ENCODE results near the gene WDTC1. TPM values are rescaled to one million over a fixed set of nuclear protein-coding genes. Genes with fewer than 3 reads are reported as not detected.

Gene WDTC1
- total and polyA plus RNA-seq, 2 experiments from 2014 or later = 3.8 to 14.0 TPM

GRCh38 chr1:27330786-27331185 is 96.4 kb downstream of the WDTC1 start:
- Histone ChIP-seq H3K9me2 (ENCODE audit: insufficient read depth) (no peaks in the 10 kb centered on the region), H3K4me3 (no peak overlapping the region), H3K27ac (ENCODE audit: low read depth) (no peak overlapping the region), H3F3A (replicated peaks; ENCODE audit: low read depth) (peaks cover 5% of the 10 kb centered on the region; the same call in 1 of the 2 replicates), H3K4me2 (no peak overlapping the region), H3K27me3 (ENCODE audit: insufficient read depth) (no peaks in the 10 kb centered on the region), H2AFZ (no peak overlapping the region), H3K36me3 (ENCODE audit: insufficient read depth) (peaks cover 4% of the 10 kb centered on the region; the same call in 1 of the 2 replicates), H4K20me1 (replicated peaks; ENCODE audit: insufficient read depth) (peaks cover 15% of the 10 kb centered on the region), H3K79me2 (replicated peaks; ENCODE audit: insufficient read depth) (peaks cover 32% of the 10 kb centered on the region), H3K4me1 (ENCODE audit: insufficient read depth) (no peaks in the 10 kb centered on the region)
- peaks cover 44% of the 10 kb centered on the region for H3K36me3 Mint-ChIP-seq (ENCODE audit: low read depth)
- H3K27ac Mint-ChIP-seq = no peak overlapping the region
- no peaks in the 10 kb centered on the region for H3K9me3 Mint-ChIP-seq
- TF ChIP-seq STAT1 (IDR thresholded peaks at IDR 0.05; ENCODE audit: unreplicated experiment) = no peak
- TF ChIP-seq, protein P1, sequence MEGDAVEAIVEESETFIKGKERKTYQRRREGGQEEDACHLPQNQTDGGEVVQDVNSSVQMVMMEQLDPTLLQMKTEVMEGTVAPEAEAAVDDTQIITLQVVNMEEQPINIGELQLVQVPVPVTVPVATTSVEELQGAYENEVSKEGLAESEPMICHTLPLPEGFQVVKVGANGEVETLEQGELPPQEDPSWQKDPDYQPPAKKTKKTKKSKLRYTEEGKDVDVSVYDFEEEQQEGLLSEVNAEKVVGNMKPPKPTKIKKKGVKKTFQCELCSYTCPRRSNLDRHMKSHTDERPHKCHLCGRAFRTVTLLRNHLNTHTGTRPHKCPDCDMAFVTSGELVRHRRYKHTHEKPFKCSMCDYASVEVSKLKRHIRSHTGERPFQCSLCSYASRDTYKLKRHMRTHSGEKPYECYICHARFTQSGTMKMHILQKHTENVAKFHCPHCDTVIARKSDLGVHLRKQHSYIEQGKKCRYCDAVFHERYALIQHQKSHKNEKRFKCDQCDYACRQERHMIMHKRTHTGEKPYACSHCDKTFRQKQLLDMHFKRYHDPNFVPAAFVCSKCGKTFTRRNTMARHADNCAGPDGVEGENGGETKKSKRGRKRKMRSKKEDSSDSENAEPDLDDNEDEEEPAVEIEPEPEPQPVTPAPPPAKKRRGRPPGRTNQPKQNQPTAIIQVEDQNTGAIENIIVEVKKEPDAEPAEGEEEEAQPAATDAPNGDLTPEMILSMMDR (conservative IDR thresholded peaks at IDR 0.05; ENCODE audit: low read depth in 2 of 2) = no peak
- no peak for TF ChIP-seq ZNF331 (CRISPR knock-in tag; IDR thresholded peaks at IDR 0.05; ENCODE audit: low read depth)
- TF ChIP-seq NANOG (IDR thresholded peaks at IDR 0.05; ENCODE audit: borderline replicate concordance) = no peak
- TF ChIP-seq REST (IDR thresholded peaks at IDR 0.05; ENCODE audit: unreplicated experiment) = no peak
- TF ChIP-seq EZH2phosphoT487 (IDR thresholded peaks at IDR 0.05; ENCODE audit: unreplicated experiment) = no peak
- no peak for TF ChIP-seq ZNF114 (CRISPR knock-in tag; IDR thresholded peaks at IDR 0.05)
- no peak for TF ChIP-seq POLR2AphosphoS5 (IDR thresholded peaks at IDR 0.05; ENCODE audit: low read depth)
- TF ChIP-seq, protein P2, sequence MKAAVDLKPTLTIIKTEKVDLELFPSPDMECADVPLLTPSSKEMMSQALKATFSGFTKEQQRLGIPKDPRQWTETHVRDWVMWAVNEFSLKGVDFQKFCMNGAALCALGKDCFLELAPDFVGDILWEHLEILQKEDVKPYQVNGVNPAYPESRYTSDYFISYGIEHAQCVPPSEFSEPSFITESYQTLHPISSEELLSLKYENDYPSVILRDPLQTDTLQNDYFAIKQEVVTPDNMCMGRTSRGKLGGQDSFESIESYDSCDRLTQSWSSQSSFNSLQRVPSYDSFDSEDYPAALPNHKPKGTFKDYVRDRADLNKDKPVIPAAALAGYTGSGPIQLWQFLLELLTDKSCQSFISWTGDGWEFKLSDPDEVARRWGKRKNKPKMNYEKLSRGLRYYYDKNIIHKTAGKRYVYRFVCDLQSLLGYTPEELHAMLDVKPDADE (IDR thresholded peaks at IDR 0.05) = no peak
- H3K4me3 Mint-ChIP-seq = no peak overlapping the region
- H3K4me1 Mint-ChIP-seq = no peaks in the 10 kb centered on the region
- no peak for ATAC-seq
- peaks cover 7% of the 10 kb centered on the region for H3K27me3 Mint-ChIP-seq (ENCODE audit: insufficient read depth, low read depth, poor library complexity)
- no peak for DNase-seq (ENCODE audit: low spot score)

GRCh38 chr1:27331426-27331825 is 97.0 kb downstream of the WDTC1 start:
- Histone ChIP-seq H3K4me1 (ENCODE audit: insufficient read depth) (no peaks in the 10 kb centered on the region), H3K27me3 (ENCODE audit: insufficient read depth) (no peaks in the 10 kb centered on the region), H2AFZ (no peak overlapping the region), H3K27ac (ENCODE audit: low read depth) (no peak overlapping the region), H3F3A (replicated peaks; ENCODE audit: low read depth) (peaks cover 5% of the 10 kb centered on the region; the same call in 1 of the 2 replicates), H3K9me2 (ENCODE audit: insufficient read depth) (no peaks in the 10 kb centered on the region), H3K79me2 (replicated peaks; ENCODE audit: insufficient read depth) (peaks cover 25% of the 10 kb centered on the region), H4K20me1 (replicated peaks; ENCODE audit: insufficient read depth) (peaks cover 15% of the 10 kb centered on the region), H3K4me3 (no peak overlapping the region), H3K4me2 (no peak overlapping the region), H3K36me3 (ENCODE audit: insufficient read depth) (peaks cover 4% of the 10 kb centered on the region; the same call in 1 of the 2 replicates)
- no peaks in the 10 kb centered on the region for H3K4me1 Mint-ChIP-seq
- no peaks in the 10 kb centered on the region for H3K9me3 Mint-ChIP-seq
- no peak overlapping the region for H3K27ac Mint-ChIP-seq
- H3K4me3 Mint-ChIP-seq = no peak overlapping the region
- peaks cover 44% of the 10 kb centered on the region for H3K36me3 Mint-ChIP-seq (ENCODE audit: low read depth)
- DNase-seq (ENCODE audit: low spot score) (no peak), ATAC-seq (no peak)
- peaks cover 9% of the 10 kb centered on the region for H3K27me3 Mint-ChIP-seq (ENCODE audit: insufficient read depth, low read depth, poor library complexity)
- no peak for TF ChIP-seq JUNB (IDR thresholded peaks at IDR 0.05; ENCODE audit: unreplicated experiment)
- no peak for TF ChIP-seq REST (IDR thresholded peaks at IDR 0.05; ENCODE audit: unreplicated experiment)
- no peak for TF ChIP-seq EZH2phosphoT487 (IDR thresholded peaks at IDR 0.05; ENCODE audit: unreplicated experiment)

All from GM23338 (cell line).